Fibroblast of lung (primary cell): ENCODE results near the gene GABPB1. TPM values are rescaled to one million over a fixed set of nuclear protein-coding genes. Genes with fewer than 3 reads are reported as not detected.

Experiments
- DNase-seq, 2 donors: peaks; one replicate each; pipeline versions ENCODE4 v3.0.0 to v3.0.0-alpha.2; 2010; ENCODE audit warnings: low read depth in 2 of 2
- H2AFZ ChIP-seq: 2 replicates; pipeline ENCODE4 v1.5.1; 2012; ENCODE audit warnings: low read length, control low read depth, inconsistent platforms
- H3K27ac ChIP-seq: 2 replicates; pipeline ENCODE4 v1.5.1; 2011; ENCODE audit warnings: low read length, control low read depth; ENCODE audit not compliant: insufficient read depth
- H3K27me3 ChIP-seq: 2 replicates; pipeline ENCODE4 v1.5.1; 2011; ENCODE audit warnings: mild to moderate bottlenecking, low read length; ENCODE audit not compliant: control insufficient read depth, insufficient read depth
- H3K36me3 ChIP-seq: 2 replicates; pipeline ENCODE4 v1.5.1; 2011; ENCODE audit warnings: low read length; ENCODE audit not compliant: control insufficient read depth, insufficient read depth
- H3K4me1 ChIP-seq: 2 replicates; pipeline ENCODE4 v1.5.1; 2011; ENCODE audit warnings: low read length; ENCODE audit not compliant: control insufficient read depth, insufficient read depth; ENCODE audit errors: extremely low read depth
- H3K4me2 ChIP-seq: 2 replicates; pipeline ENCODE4 v1.5.1; 2011; ENCODE audit warnings: low read length, control low read depth; ENCODE audit not compliant: insufficient read depth; ENCODE audit errors: extremely low read depth
- H3K4me3 ChIP-seq, 4 experiments: fragments of 200-600 bp in 1 of 4; sonication (generic) in 1 of 4; replicated peaks in 1 of 4; 2 replicates each; pipeline ENCODE4 v1.5.1; 2011 to 2016; ENCODE audit warnings: low read length in 4 of 4, low read depth in 3 of 4, mild to moderate bottlenecking in 3 of 4, control low read depth in 2 of 4, inconsistent platforms in 1 of 4, mixed read lengths in 1 of 4; ENCODE audit not compliant: insufficient read depth in 1 of 4; ENCODE audit errors: control extremely low read depth in 1 of 4
- H3K79me2 ChIP-seq: 2 replicates; pipeline ENCODE4 v1.5.1; 2012; ENCODE audit warnings: mild to moderate bottlenecking, low read length, inconsistent platforms; ENCODE audit not compliant: control insufficient read depth, insufficient read depth
- H3K9ac ChIP-seq: 2 replicates; pipeline ENCODE4 v1.5.1; 2011; ENCODE audit warnings: mild to moderate bottlenecking, low read length, control low read depth; ENCODE audit not compliant: insufficient read depth
- H3K9me3 ChIP-seq: 2 replicates; pipeline ENCODE4 v1.5.1; 2012; ENCODE audit warnings: low read depth, low read length; ENCODE audit not compliant: control insufficient read depth, insufficient read depth
- H4K20me1 ChIP-seq: 2 replicates; pipeline ENCODE4 v1.5.1; 2011; ENCODE audit warnings: low read length; ENCODE audit not compliant: control insufficient read depth, insufficient read depth; ENCODE audit errors: extremely low read depth
- CTCF ChIP-seq, 2 donors: IDR thresholded peaks in 1 of 2; conservative IDR thresholded peaks in 1 of 2; 1 replicate in 1 of 2; 2 replicates in 1 of 2; pipeline ENCODE4 v1.5.1; 2011 to 2012; ENCODE audit warnings: low read length in 2 of 2, control low read depth in 1 of 2, inconsistent platforms in 1 of 2, low read depth in 1 of 2, mild to moderate bottlenecking in 1 of 2
- EZH2 ChIP-seq: IDR thresholded peaks from 2 replicates; pipeline ENCODE4 v1.5.1; 2012; ENCODE audit warnings: low read length, control low read depth, mild to moderate bottlenecking; ENCODE audit errors: missing control alignments
- polyA plus RNA-seq, 2 donors: library from polyadenylated mRNA; depleted of rRNA in 1 of 2; stranded (reverse) in 1 of 2; unstranded in 1 of 2; fragments of >200 nt; gene quantifications; 2 replicates each; pipeline ENCODE4 v1.2.1, GENCODE V29; 2011 to 2012; ENCODE audit warnings: missing spikeins in 1 of 2
- total RNA-seq: library from RNA; depleted of rRNA; stranded (reverse); fragments of >200 nt; gene quantifications from 2 replicates; pipeline ENCODE4 v1.2.1, GENCODE V29; 2014

The GABPB1 gene
- total and polyA plus RNA-seq, 2 donors (not counting 1 experiment from before 2014, with no cell fraction given) = 25.4 to 40.1 TPM

GRCh38 chr15:50259276-50259675 lies 95.7 kb downstream of the GABPB1 start:
- Histone ChIP-seq H3K9me3 (no peaks in the 10 kb centered on the region), H3K4me3 (no peak overlapping the region), H3K27me3 (peaks cover 7% of the 10 kb centered on the region), H3K4me2 (no peak overlapping the region), H3K79me2 (no peaks in the 10 kb centered on the region), H3K9ac (no peak overlapping the region), H3K4me1 (peaks cover 2% of the 10 kb centered on the region), H3K36me3 (no peaks in the 10 kb centered on the region), H2AFZ (no peak overlapping the region), H3K27ac (no peak overlapping the region), H4K20me1 (no peaks in the 10 kb centered on the region)
- no peak for DNase-seq
- TF ChIP-seq CTCF (conservative IDR thresholded peaks at IDR 0.05 in 1 of 2, IDR thresholded peaks at IDR 0.05 in 1 of 2; ENCODE audit: low read depth in 1 of 2, low read length in 2 of 2) (no peak), EZH2 (no peak)

- Histone ChIP-seq H4K20me1 (no peaks in the 10 kb centered on the region), H3K4me2 (no peak overlapping the region), H3K27me3 (peaks cover 7% of the 10 kb centered on the region), H2AFZ (no peak overlapping the region), H3K27ac (no peak overlapping the region), H3K4me3 (no peak overlapping the region), H3K9ac (no peak overlapping the region), H3K9me3 (no peaks in the 10 kb centered on the region), H3K79me2 (no peaks in the 10 kb centered on the region), H3K36me3 (no peaks in the 10 kb centered on the region), H3K4me1 (peaks cover 2% of the 10 kb centered on the region)
- DNase-seq = peak; percentile 55 to 66
- no peak for TF ChIP-seq CTCF (conservative IDR thresholded peaks at IDR 0.05 in 1 of 2, IDR thresholded peaks at IDR 0.05 in 1 of 2; ENCODE audit: low read depth in 1 of 2, low read length in 2 of 2)
- TF ChIP-seq EZH2 = no peak
Measured at GRCh38 chr15:50257924-50258323, 97.1 kb downstream of the GABPB1 start.

GRCh38 chr15:50257332-50257731 lies 97.7 kb downstream of the GABPB1 start:
- Histone ChIP-seq H2AFZ (no peak overlapping the region), H3K9me3 (no peaks in the 10 kb centered on the region), H3K9ac (no peak overlapping the region), H3K4me1 (peaks cover 2% of the 10 kb centered on the region), H3K4me3 (no peak overlapping the region), H3K27me3 (peaks cover 7% of the 10 kb centered on the region), H4K20me1 (no peaks in the 10 kb centered on the region), H3K36me3 (no peaks in the 10 kb centered on the region), H3K4me2 (no peak overlapping the region), H3K79me2 (no peaks in the 10 kb centered on the region), H3K27ac (no peak overlapping the region)
- no peak for DNase-seq
- TF ChIP-seq EZH2 (no peak), CTCF (conservative IDR thresholded peaks at IDR 0.05 in 1 of 2, IDR thresholded peaks at IDR 0.05 in 1 of 2; ENCODE audit: low read depth in 1 of 2, low read length in 2 of 2) (no peak)
